HFFc6 (cell line): ENCODE data around the gene RDH13. TPM values are rescaled to one million over a fixed set of nuclear protein-coding genes. Genes with fewer than 3 reads are reported as not detected.

Source experiments
- DNase-seq: peaks from one replicate; pipeline ENCODE4 v3.0.0-alpha.2; 2018
- H3K27ac Mint-ChIP-seq: 2 replicates; pipeline ENCODE4 v1.8.0; 2020; ENCODE audit warnings: mild to moderate bottlenecking, mixed read lengths
- H3K27me3 Mint-ChIP-seq: 2 replicates; pipeline ENCODE4 v1.8.0; 2021; ENCODE audit warnings: mild to moderate bottlenecking, moderate library complexity, mixed read lengths; ENCODE audit not compliant: insufficient read depth
- H3K36me3 Mint-ChIP-seq: 2 replicates; pipeline ENCODE4 v1.8.0; 2021; ENCODE audit warnings: low read depth, mixed read lengths
- H3K4me1 Mint-ChIP-seq: 2 replicates; pipeline ENCODE4 v1.8.0; 2020; ENCODE audit warnings: low read depth, mixed read lengths
- H3K4me3 Mint-ChIP-seq: 2 replicates; pipeline ENCODE4 v1.8.0; 2020; ENCODE audit warnings: mild to moderate bottlenecking, moderate library complexity, mixed read lengths
- H3K9me3 Mint-ChIP-seq: 2 replicates; pipeline ENCODE4 v1.8.0; 2020; ENCODE audit warnings: mild to moderate bottlenecking, mixed read lengths
- total RNA-seq, 6 experiments: library from RNA; stranded (reverse); fragmentation: NEBNext Ultra II Directional; extraction: Animal tissue kit (Norgen Biotek cat#: 25700); gene quantifications; 2 replicates in 1 of 6; 3 replicates in 5 of 6; pipeline ENCODE4 v1.2.3, GENCODE V29; 2021
- TF ChIP-seq, protein P1 (sequence below): fragments of 200-600 bp; sonication (generic); IDR thresholded peaks from 2 replicates; pipeline ENCODE4 v1.5.0; 2021; ENCODE audit warnings: antibody characterized with exemption, mild to moderate bottlenecking

The RDH13 gene
- total RNA-seq, 6 experiments from 2014 or later: 2.4 to 3.3 (median 2.8) TPM

DNA sequence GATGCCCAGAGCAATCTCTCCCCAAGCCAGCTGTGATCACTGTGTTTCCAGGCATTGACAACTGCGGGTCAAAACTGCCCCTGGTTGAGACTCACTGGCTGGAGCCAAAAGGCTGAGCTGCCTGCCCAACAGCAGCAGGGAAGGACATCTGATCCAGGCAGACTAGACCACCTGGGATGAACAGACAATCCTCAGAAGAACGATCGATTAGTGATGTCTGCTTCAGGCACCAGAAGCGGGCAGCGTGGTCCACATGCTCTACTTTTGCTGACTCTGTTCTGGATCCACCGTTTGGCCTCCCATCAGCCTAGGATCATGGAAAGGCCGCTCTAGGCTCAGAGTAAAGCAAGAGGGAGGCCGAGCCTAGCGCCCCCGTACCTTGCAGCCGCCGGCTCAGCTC, 15.0 kb downstream of the RDH13 start:
- Mint-ChIP-seq H3K4me3 (no peak overlapping the region), H3K27ac (no peak overlapping the region), H3K4me1 (no peaks in the 10 kb centered on the region), H3K27me3 (no peaks in the 10 kb centered on the region), H3K36me3 (peaks cover 7% of the 10 kb centered on the region), H3K9me3 (peaks cover 3% of the 10 kb centered on the region; the same call in 1 of the 2 replicates)
- DNase-seq: no peak
- TF ChIP-seq, protein P1, sequence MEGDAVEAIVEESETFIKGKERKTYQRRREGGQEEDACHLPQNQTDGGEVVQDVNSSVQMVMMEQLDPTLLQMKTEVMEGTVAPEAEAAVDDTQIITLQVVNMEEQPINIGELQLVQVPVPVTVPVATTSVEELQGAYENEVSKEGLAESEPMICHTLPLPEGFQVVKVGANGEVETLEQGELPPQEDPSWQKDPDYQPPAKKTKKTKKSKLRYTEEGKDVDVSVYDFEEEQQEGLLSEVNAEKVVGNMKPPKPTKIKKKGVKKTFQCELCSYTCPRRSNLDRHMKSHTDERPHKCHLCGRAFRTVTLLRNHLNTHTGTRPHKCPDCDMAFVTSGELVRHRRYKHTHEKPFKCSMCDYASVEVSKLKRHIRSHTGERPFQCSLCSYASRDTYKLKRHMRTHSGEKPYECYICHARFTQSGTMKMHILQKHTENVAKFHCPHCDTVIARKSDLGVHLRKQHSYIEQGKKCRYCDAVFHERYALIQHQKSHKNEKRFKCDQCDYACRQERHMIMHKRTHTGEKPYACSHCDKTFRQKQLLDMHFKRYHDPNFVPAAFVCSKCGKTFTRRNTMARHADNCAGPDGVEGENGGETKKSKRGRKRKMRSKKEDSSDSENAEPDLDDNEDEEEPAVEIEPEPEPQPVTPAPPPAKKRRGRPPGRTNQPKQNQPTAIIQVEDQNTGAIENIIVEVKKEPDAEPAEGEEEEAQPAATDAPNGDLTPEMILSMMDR: no peak

DNA sequence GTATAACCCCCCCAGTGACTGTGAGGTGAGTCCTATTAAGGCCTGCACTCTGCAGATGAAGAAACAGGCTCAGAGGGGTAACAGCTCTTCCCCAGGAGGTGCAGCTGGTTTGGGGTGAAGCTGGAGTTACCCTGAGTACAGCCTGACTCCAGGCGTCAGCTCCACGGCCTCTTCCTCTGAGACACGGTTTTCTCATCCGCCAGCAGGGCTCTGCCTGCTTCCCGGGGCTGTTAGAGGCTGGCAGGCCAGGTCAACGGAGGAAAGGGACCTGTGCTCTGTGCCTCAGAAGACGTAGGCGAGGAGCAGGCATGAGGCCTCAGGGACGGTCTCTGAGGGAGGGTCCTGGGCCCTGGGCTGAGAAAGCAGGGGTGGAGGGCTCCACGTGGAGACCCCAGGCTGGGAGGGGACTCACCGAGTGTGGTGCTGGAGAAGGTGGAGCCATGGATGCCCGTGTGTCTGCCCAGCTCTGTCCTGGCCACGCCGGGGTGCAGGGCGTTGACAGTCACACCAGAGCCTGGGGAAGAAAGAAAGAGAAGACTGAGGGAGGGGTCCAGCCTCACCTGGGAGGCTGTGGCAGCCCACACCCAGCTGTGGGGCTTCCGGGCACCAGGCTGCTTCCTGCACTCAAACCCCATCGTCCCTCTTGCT, 15.8 kb downstream of the RDH13 start:
- TF ChIP-seq, protein P1: no peak
- Mint-ChIP-seq H3K4me1 (no peaks in the 10 kb centered on the region), H3K4me3 (no peak overlapping the region), H3K27me3 (peaks cover 1% of the 10 kb centered on the region; the same call in 1 of the 2 replicates), H3K27ac (no peak overlapping the region), H3K36me3 (peaks cover 8% of the 10 kb centered on the region), H3K9me3 (peaks cover 5% of the 10 kb centered on the region; the same call in 1 of the 2 replicates)
- no peak for DNase-seq

DNA sequence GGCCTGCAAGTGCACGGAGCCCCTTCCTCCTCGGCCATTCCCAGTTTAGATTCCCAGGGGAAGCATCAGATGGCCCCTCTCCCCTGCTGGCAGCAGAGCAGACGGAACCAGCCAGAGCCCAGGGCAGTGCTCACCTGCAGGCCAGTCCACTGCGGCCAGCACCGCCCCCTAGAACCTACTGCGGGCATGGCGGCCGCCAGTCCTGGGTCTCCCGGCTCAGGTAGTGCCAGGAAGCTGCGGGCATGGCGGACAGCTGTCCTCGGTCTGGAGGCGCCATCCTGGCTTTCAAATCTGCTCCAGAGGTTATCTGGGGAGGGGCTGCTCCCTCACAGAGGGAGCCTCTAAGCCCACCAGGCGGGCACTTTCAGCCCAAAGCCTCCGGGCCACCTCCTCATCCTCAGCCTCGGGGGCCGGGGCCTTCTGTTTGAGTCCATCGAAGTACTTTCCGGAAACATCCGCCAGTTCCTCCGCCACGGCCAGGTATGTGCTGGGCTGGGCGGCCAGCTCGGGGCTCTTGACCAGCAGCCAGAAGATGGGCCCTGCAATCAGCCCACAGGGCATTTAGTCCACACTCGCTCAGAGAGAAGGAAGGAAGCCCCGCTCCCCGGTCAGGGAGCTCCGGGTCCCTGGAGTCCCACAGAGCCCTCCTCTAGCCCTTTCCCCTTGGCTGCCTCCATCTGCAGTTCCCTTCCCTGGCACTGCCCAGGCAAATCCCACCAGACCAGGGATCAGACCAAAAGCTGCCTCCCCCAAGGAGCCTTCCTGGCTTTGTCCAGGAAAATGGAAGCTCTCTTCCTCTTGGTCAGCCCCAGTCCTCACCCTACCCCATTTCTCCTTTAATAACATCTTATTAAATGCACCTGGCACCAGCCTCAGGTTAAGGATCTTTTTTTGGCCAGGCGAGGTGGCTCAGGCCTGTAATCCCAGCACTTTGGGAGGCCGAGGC, 17.9 kb downstream of the RDH13 start:
- no peak overlapping the region for H3K4me3 Mint-ChIP-seq
- H3K27ac Mint-ChIP-seq: no peak overlapping the region
- no peak for DNase-seq
- no peaks in the 10 kb centered on the region for H3K4me1 Mint-ChIP-seq
- peaks cover 1% of the 10 kb centered on the region; the same call in 1 of the 2 replicates for H3K27me3 Mint-ChIP-seq
- H3K36me3 Mint-ChIP-seq: peaks cover 8% of the 10 kb centered on the region
- TF ChIP-seq, protein P1: no peak
- peaks cover 5% of the 10 kb centered on the region; the same call in 1 of the 2 replicates for H3K9me3 Mint-ChIP-seq

DNA sequence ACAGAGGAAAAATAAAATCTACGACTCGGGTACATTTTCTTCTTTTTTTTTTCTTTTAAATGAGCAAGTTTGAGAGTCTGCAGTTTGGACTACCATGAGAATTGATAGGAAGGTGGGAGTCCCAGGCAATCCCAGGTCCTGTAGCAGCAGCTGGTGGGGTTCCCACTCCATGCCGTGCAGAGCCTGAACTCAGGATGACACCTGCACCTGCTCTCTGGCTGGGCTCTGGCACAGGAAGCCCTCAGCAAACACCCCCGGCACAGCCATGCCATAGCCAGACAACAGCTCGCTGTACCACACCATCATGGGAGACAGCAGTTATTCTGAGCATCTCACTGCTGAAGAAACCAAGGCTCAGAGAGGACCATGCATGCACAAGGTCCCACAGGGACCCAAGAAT, 18.7 kb downstream of the RDH13 start:
- TF ChIP-seq, protein P1: no peak
- H3K4me1 Mint-ChIP-seq: no peaks in the 10 kb centered on the region
- no peak overlapping the region for H3K27ac Mint-ChIP-seq
- H3K27me3 Mint-ChIP-seq: peaks cover 1% of the 10 kb centered on the region; the same call in 1 of the 2 replicates
- DNase-seq: no peak
- peaks cover 13% of the 10 kb centered on the region for H3K36me3 Mint-ChIP-seq
- peaks cover 5% of the 10 kb centered on the region; the same call in 1 of the 2 replicates for H3K9me3 Mint-ChIP-seq
- no peak overlapping the region for H3K4me3 Mint-ChIP-seq

DNA sequence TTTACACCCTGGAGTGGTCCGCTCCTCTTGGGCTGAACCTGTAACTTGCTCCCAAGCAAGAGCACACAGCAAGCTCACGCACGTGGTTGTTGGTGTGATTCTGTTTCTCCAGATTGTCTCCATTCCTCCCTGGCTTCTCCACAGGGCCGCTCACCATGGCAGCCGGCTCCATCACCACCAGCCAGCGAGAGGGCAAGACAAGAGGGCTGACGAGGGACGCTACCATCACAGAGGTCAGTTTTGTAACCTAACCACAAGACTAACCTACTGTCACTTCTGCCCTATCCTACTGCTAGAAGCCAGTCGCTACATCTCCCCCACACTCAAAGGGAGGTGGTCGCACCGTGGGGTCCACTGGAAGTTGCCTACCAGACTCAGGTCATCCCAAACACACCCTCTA, 20.3 kb downstream of the RDH13 start:
- TF ChIP-seq, protein P1: no peak
- Mint-ChIP-seq H3K4me3 (no peak overlapping the region), H3K27ac (no peak overlapping the region), H3K27me3 (peaks cover 1% of the 10 kb centered on the region; the same call in 1 of the 2 replicates), H3K4me1 (no peaks in the 10 kb centered on the region), H3K36me3 (peaks cover 13% of the 10 kb centered on the region), H3K9me3 (peaks cover 5% of the 10 kb centered on the region; the same call in 1 of the 2 replicates)
- DNase-seq: no peak
